HG03565 (cell line): ENCODE results near the gene PTPN22.

Experiments
- ATAC-seq: cut with Tn5 transposase; IDR thresholded peaks from one replicate; pipeline ENCODE4 v1.9.1; 2021; ENCODE audit warnings: mild to moderate bottlenecking, moderate library complexity; ENCODE audit not compliant: unreplicated experiment

PTPN22 gene

GRCh38 chr1:113887402-113888175 lies 16.1 kb upstream of the PTPN22 start, which contains the start of gene BCL2L15:
Gene BCL2L15, minus strand, starts transcription at chr1:113887581. Its CDS starts 206 bp downstream, at chr1:113887375.
- ATAC-seq: no peak

GRCh38 chr1:113886417-113887401 lies 15.2 kb upstream of the PTPN22 start:
- no peak for ATAC-seq

- ATAC-seq: no peak
These were observed 10.1 kb upstream of the PTPN22 start for GRCh38 chr1:113881661-113882060.

- no peak for ATAC-seq
These were observed 8.2 kb upstream of the PTPN22 start for GRCh38 chr1:113879739-113880038.

GRCh38 chr1:113876176-113876575 lies 4.7 kb upstream of the PTPN22 start:
- ATAC-seq: no peak

GRCh38 chr1:113875714-113876113 lies 4.2 kb upstream of the PTPN22 start:
- ATAC-seq: no peak

GRCh38 chr1:113874012-113874879 lies 2.7 kb upstream of the PTPN22 start:
- peak; percentile 31 for ATAC-seq

- ATAC-seq: no peak
These were observed 865 bp upstream of the PTPN22 start for GRCh38 chr1:113872219-113872935.

- ATAC-seq: no peak
These were observed 734 bp downstream of the PTPN22 start for GRCh38 chr1:113870778-113871177.

GRCh38 chr1:113868387-113869083 lies 3.0 kb downstream of the PTPN22 start:
- ATAC-seq: no peak

- ATAC-seq: no peak
These were observed 9.9 kb downstream of the PTPN22 start for GRCh38 chr1:113861641-113862040.

- ATAC-seq: no peak
These were observed 10.6 kb downstream of the PTPN22 start for GRCh38 chr1:113860891-113861290.

- peak; percentile 84 for ATAC-seq
These were observed 11.9 kb downstream of the PTPN22 start for GRCh38 chr1:113859478-113860175.

GRCh38 chr1:113858982-113859381 lies 12.5 kb downstream of the PTPN22 start:
- ATAC-seq: no peak

- no peak for ATAC-seq
These were observed 13.1 kb downstream of the PTPN22 start for GRCh38 chr1:113858418-113858817.

- ATAC-seq: no peak
These were observed 13.7 kb downstream of the PTPN22 start for GRCh38 chr1:113857776-113858175.

- ATAC-seq: no peak
These were observed 15.1 kb downstream of the PTPN22 start for GRCh38 chr1:113856401-113856790.

GRCh38 chr1:113855630-113856400 lies 15.7 kb downstream of the PTPN22 start:
- no peak for ATAC-seq
